PFSK-1 (cell line): Measurements from ENCODE around the gene CHGA.

ENCODE experiments used
- FOXP2 ChIP-seq: optimal IDR thresholded peaks from 2 replicates; pipeline ENCODE3; 2011; ENCODE audit warnings: borderline replicate concordance, control low read depth, inconsistent platforms; ENCODE audit not compliant: insufficient read depth; ENCODE audit errors: extremely low read length, extremely low read depth
- POLR2AphosphoS5 ChIP-seq: IDR thresholded peaks from 2 replicates; pipeline ENCODE4 v1.6.1; 2012; ENCODE audit warnings: low read depth, mild to moderate bottlenecking, control low read depth, low read length, moderate library complexity
- SIN3A ChIP-seq: IDR thresholded peaks from 2 replicates; pipeline ENCODE4 v1.6.1; 2012; ENCODE audit warnings: mild to moderate bottlenecking, low read length, moderate library complexity, borderline replicate concordance; ENCODE audit not compliant: insufficient read depth
- TAF1 ChIP-seq: IDR thresholded peaks from 2 replicates; pipeline ENCODE4 v1.6.1; 2012; ENCODE audit warnings: low read length, control low read depth, borderline replicate concordance; ENCODE audit not compliant: insufficient read depth
- TF ChIP-seq, protein P1 (sequence below), 2 experiments: IDR thresholded peaks; 2 replicates each; pipeline versions ENCODE4 v1.6.1 to v1.8.0; 2011 to 2012; ENCODE audit warnings: low read depth in 2 of 2, low read length in 2 of 2, control low read depth in 1 of 2, inconsistent platforms in 1 of 2, mild to moderate bottlenecking in 1 of 2, moderate library complexity in 1 of 2; ENCODE audit not compliant: insufficient read depth in 1 of 2

Gene CHGA

DNA sequence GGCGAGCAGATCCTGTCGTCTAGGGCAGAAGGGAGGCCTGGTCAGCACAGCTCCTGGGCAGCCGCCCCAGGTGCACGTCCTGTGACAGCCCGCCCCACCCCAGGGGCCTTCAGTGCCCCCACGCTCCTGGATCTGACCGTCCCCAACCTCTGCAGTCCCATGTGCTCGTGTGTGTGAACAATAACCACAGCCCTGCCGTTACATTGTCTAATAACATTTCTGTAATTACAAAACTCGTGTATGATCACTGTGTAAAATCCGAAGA is 39.8 kb downstream of the CHGA start:
- no peak for TF ChIP-seq FOXP2
- no peak for TF ChIP-seq SIN3A
- no peak for TF ChIP-seq TAF1
- no peak for TF ChIP-seq POLR2AphosphoS5
- TF ChIP-seq, protein P1, sequence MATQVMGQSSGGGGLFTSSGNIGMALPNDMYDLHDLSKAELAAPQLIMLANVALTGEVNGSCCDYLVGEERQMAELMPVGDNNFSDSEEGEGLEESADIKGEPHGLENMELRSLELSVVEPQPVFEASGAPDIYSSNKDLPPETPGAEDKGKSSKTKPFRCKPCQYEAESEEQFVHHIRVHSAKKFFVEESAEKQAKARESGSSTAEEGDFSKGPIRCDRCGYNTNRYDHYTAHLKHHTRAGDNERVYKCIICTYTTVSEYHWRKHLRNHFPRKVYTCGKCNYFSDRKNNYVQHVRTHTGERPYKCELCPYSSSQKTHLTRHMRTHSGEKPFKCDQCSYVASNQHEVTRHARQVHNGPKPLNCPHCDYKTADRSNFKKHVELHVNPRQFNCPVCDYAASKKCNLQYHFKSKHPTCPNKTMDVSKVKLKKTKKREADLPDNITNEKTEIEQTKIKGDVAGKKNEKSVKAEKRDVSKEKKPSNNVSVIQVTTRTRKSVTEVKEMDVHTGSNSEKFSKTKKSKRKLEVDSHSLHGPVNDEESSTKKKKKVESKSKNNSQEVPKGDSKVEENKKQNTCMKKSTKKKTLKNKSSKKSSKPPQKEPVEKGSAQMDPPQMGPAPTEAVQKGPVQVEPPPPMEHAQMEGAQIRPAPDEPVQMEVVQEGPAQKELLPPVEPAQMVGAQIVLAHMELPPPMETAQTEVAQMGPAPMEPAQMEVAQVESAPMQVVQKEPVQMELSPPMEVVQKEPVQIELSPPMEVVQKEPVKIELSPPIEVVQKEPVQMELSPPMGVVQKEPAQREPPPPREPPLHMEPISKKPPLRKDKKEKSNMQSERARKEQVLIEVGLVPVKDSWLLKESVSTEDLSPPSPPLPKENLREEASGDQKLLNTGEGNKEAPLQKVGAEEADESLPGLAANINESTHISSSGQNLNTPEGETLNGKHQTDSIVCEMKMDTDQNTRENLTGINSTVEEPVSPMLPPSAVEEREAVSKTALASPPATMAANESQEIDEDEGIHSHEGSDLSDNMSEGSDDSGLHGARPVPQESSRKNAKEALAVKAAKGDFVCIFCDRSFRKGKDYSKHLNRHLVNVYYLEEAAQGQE (IDR thresholded peaks at IDR 0.05; ENCODE audit: insufficient read depth in 1 of 2, low read depth in 2 of 2, low read length in 2 of 2), result no peak

DNA sequence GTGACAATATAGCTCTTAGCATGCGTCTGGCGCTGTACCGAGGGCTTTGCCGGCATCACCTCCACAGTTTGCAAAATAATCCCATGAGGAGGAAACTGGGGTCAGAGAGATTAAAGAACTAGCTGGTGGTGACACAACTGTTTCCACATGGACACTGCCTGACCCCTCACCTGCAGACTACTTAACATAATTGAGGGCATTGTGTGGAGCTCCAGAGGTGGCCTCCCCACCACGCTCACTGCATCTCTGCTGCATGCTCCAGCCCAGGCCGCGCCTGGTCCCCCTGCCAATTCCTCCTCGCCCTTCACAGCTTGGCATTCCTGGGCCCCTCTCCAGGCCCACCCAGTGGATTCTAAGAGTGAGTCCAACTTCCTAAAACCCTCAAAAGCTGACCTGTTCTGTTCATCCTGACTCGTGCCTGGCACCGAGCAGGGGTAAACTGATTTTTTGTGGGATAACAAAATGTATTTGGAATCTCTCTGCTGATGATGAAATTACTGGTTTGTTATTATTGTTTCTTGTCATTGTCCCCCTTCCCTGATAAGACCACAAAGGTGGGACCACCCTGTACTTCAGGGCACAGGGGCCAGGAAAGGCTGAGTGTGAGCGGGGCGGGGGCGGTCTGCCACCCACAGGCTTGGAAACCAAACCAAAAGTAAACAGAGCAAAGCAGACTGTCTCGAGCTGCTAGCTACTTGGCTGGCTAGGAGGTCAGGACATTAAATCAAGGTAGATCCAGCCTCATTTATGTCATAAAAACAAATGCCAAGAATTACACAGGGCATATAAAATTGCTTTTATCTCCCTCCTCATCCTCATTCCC is 40.6 kb downstream of the CHGA start:
- TF ChIP-seq FOXP2 (no peak), SIN3A (no peak), TAF1 (no peak), POLR2AphosphoS5 (no peak)
- TF ChIP-seq, protein P1 (IDR thresholded peaks at IDR 0.05; ENCODE audit: insufficient read depth in 1 of 2, low read depth in 2 of 2, low read length in 2 of 2), result no peak

DNA sequence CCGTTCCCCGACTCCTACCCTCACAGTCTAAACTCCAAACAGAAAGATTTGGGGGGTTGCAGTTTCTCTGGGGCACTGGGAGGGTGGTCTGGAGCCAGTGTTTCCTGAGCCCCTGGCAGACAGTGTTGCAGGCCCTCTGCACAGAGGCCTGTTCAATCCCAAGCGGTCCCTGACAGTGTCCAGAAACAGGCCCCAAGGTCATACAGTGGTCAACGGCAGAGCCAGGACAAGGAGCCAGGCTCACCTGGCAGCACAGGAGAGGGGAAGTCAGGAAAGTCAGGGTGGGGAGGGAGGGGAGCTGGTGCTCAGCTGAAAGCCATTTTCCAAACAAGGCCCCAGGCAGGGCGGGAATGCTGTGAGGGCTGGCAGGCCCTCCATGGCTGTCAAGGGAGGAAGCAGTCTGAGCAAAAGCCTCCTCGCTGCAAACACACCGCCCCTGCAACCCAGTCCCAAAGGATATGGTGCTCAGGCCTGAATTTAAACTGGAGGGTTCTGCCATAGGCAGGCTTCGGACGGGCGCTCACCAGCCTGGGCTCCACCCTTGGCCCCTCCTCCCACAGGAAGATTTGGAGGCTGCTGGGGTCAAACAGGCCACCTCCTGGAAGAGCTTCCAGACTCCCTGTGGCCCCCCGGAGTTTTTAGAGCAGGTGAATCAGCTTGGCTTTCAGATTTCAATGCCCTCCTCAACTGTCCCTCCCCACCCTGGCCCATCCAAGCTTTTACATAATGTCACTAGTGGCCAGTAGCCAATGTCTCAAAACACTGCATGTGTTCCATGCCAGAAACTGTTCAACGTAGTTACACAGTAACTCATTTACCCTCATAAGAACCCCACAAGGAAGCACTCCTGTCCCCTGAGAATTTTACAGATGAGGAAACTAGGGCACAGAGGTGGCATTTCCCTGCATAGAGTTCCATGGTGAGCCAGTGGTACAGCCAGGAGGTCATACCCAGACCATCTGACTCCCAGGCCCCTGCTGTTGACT is 41.5 kb downstream of the CHGA start:
- TF ChIP-seq TAF1 (no peak), SIN3A (no peak), POLR2AphosphoS5 (no peak), FOXP2 (no peak)
- TF ChIP-seq, protein P1 (IDR thresholded peaks at IDR 0.05; ENCODE audit: insufficient read depth in 1 of 2, low read depth in 2 of 2, low read length in 2 of 2), result no peak

DNA sequence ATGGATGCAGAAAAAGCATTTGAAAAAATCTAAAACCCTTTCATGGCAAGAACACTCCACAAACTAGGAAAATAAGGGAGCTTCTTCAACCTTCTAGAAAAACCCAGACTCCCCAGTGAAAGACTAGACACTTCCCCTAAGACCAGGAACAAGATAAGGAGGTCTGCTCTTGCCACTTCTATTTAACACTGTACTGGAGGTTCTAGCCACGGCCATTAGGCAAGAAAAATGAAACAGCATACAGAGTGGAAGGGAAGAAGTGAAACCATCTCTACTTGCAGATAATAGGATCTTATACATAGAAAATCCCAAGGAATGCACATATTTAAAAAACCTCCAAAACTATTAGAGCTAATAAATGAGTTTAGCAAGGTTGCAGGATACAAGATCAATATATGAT is 42.3 kb downstream of the CHGA start:
- TF ChIP-seq FOXP2, result no peak
- TF ChIP-seq TAF1, result no peak
- TF ChIP-seq POLR2AphosphoS5, result no peak
- TF ChIP-seq, protein P1 (IDR thresholded peaks at IDR 0.05; ENCODE audit: insufficient read depth in 1 of 2, low read depth in 2 of 2, low read length in 2 of 2), result no peak
- TF ChIP-seq SIN3A, result no peak
